ENCODE measurements around the gene LRMDA. TPM values are rescaled to one million over a fixed set of nuclear protein-coding genes. Genes with fewer than 3 reads are reported as not detected.
"Not testable (repeated sequence)": the region's sequence is repeated elsewhere in the genome, so short reads cannot be mapped to it uniquely, and the experiment has no call there.

LRMDA gene
- total RNA-seq, 1 experiment from 2014 or later, result 20.3 TPM

GRCh38 chr10:75508814-75509306 lies 77.4 kb downstream of the LRMDA start:
- in situ Hi-C loops (cut with HindIII; ENCODE audit: low pct_unique_long_range_greater_than_20kb, low sequenced_read_pairs), result no loop called here
- no peak for DNase-seq (ENCODE audit: low read depth)

GRCh38 chr10:75509706-75510105 lies 78.3 kb downstream of the LRMDA start:
- DNase-seq (ENCODE audit: low read depth), result no peak
- in situ Hi-C loops (cut with HindIII; ENCODE audit: low pct_unique_long_range_greater_than_20kb, low sequenced_read_pairs), result no loop called here

- in situ Hi-C loops (cut with HindIII; ENCODE audit: low pct_unique_long_range_greater_than_20kb, low sequenced_read_pairs), result no loop called here
- DNase-seq (ENCODE audit: low read depth), result no peak
Measured at GRCh38 chr10:75511011-75511410, 79.6 kb downstream of the LRMDA start.

- in situ Hi-C loops (cut with HindIII; ENCODE audit: low pct_unique_long_range_greater_than_20kb, low sequenced_read_pairs), result no loop called here
- DNase-seq (ENCODE audit: low read depth), result no peak
Measured at GRCh38 chr10:75512203-75512933, 80.9 kb downstream of the LRMDA start.

GRCh38 chr10:75513292-75513885 lies 82.0 kb downstream of the LRMDA start:
- no peak for DNase-seq (ENCODE audit: low read depth)
- in situ Hi-C loops (cut with HindIII; ENCODE audit: low pct_unique_long_range_greater_than_20kb, low sequenced_read_pairs), result no loop called here

GRCh38 chr10:75514830-75515229 lies 83.4 kb downstream of the LRMDA start:
- in situ Hi-C loops (cut with HindIII; ENCODE audit: low pct_unique_long_range_greater_than_20kb, low sequenced_read_pairs), result no loop called here
- no peak for DNase-seq (ENCODE audit: low read depth)

- DNase-seq (ENCODE audit: low read depth); in situ Hi-C loops (cut with HindIII; ENCODE audit: low pct_unique_long_range_greater_than_20kb, low sequenced_read_pairs): not testable (repeated sequence)
Measured at GRCh38 chr10:75516154-75516553, 84.7 kb downstream of the LRMDA start.

GRCh38 chr10:75519213-75519612 lies 87.8 kb downstream of the LRMDA start:
- DNase-seq (ENCODE audit: low read depth); in situ Hi-C loops (cut with HindIII; ENCODE audit: low pct_unique_long_range_greater_than_20kb, low sequenced_read_pairs): not testable (repeated sequence)

- DNase-seq (ENCODE audit: low read depth); in situ Hi-C loops (cut with HindIII; ENCODE audit: low pct_unique_long_range_greater_than_20kb, low sequenced_read_pairs): not testable (repeated sequence)
Measured at GRCh38 chr10:75521194-75521829, 89.9 kb downstream of the LRMDA start.

GRCh38 chr10:75525067-75525466 lies 93.6 kb downstream of the LRMDA start:
- in situ Hi-C loops (cut with HindIII; ENCODE audit: low pct_unique_long_range_greater_than_20kb, low sequenced_read_pairs), result no loop called here
- DNase-seq (ENCODE audit: low read depth), result no peak

- no peak for DNase-seq (ENCODE audit: low read depth)
- in situ Hi-C loops (cut with HindIII; ENCODE audit: low pct_unique_long_range_greater_than_20kb, low sequenced_read_pairs), result no loop called here
Measured at GRCh38 chr10:75525646-75526045, 94.2 kb downstream of the LRMDA start.

GRCh38 chr10:75527542-75527941 lies 96.1 kb downstream of the LRMDA start:
- no peak for DNase-seq (ENCODE audit: low read depth)
- in situ Hi-C loops (cut with HindIII; ENCODE audit: low pct_unique_long_range_greater_than_20kb, low sequenced_read_pairs), result no loop called here

- DNase-seq (ENCODE audit: low read depth), result no peak
- in situ Hi-C loops (cut with HindIII; ENCODE audit: low pct_unique_long_range_greater_than_20kb, low sequenced_read_pairs), result no loop called here
Measured at GRCh38 chr10:75528392-75528791, 97.0 kb downstream of the LRMDA start.

- in situ Hi-C loops (cut with HindIII; ENCODE audit: low pct_unique_long_range_greater_than_20kb, low sequenced_read_pairs), result no loop called here
- peak; percentile 98 for DNase-seq (ENCODE audit: low read depth)
Measured at GRCh38 chr10:75530299-75530698, 98.9 kb downstream of the LRMDA start.

- DNase-seq (ENCODE audit: low read depth), result peak; percentile 21
- in situ Hi-C loops (cut with HindIII; ENCODE audit: low pct_unique_long_range_greater_than_20kb, low sequenced_read_pairs), result no loop called here
Measured at GRCh38 chr10:75531571-75532031, 100.2 kb downstream of the LRMDA start.

GRCh38 chr10:75532253-75532924 lies 101.0 kb downstream of the LRMDA start:
- in situ Hi-C loops (cut with HindIII; ENCODE audit: low pct_unique_long_range_greater_than_20kb, low sequenced_read_pairs), result no loop called here
- DNase-seq (ENCODE audit: low read depth), result peak; percentile 55

- in situ Hi-C loops (cut with HindIII; ENCODE audit: low pct_unique_long_range_greater_than_20kb, low sequenced_read_pairs), result no loop called here
- no peak for DNase-seq (ENCODE audit: low read depth)
Measured at GRCh38 chr10:75538144-75538543, 106.7 kb downstream of the LRMDA start.

- in situ Hi-C loops (cut with HindIII; ENCODE audit: low pct_unique_long_range_greater_than_20kb, low sequenced_read_pairs), result no loop called here
- no peak for DNase-seq (ENCODE audit: low read depth)
Measured at GRCh38 chr10:75538765-75539164, 107.3 kb downstream of the LRMDA start.
